Tibial artery (tissue), 4 donors: ENCODE measurements around the gene MAMDC2.
A peak's percentile ranks its signal among the peaks of the same experiment; 100 is the strongest.

Experiments
- DNase-seq, 2 donors: peaks; one replicate each; pipeline ENCODE4 v3.0.0-alpha.2; 2019
- H3K27ac ChIP-seq, 2 donors: fragments of 200-600 bp; sonication (generic) in 1 of 2; 1 replicate in 1 of 2; 2 replicates in 1 of 2; pipeline ENCODE4 v1.5.1; 2018 to 2019; ENCODE audit warnings: mild to moderate bottlenecking in 1 of 2
- H3K27me3 ChIP-seq, 2 donors: fragments of 200-600 bp; sonication (generic) in 1 of 2; one replicate each; pipeline versions ENCODE4 v1.5.1 to v1.6.0; 2016 to 2019
- H3K36me3 ChIP-seq, 3 donors: fragments of 200-600 bp; sonication (generic) in 2 of 3; one replicate each; pipeline ENCODE4 v1.5.1; 2016 to 2019; ENCODE audit warnings: mild to moderate bottlenecking in 2 of 3
- H3K4me1 ChIP-seq, 4 donors: fragments of 200-600 bp; sonication (generic) in 2 of 4; 1 replicate in 3 of 4; 2 replicates in 1 of 4; pipeline ENCODE4 v1.5.1; 2016 to 2019
- H3K4me3 ChIP-seq, 2 donors: fragments of 200-600 bp; sonication (generic) in 1 of 2; 1 replicate in 1 of 2; 2 replicates in 1 of 2; pipeline ENCODE4 v1.5.1; 2018 to 2019; ENCODE audit warnings: mild to moderate bottlenecking in 2 of 2
- H3K9me3 ChIP-seq, 3 donors: fragments of 200-600 bp; sonication (generic) in 1 of 3; one replicate each; pipeline ENCODE4 v1.5.1; 2016 to 2019
- intact Hi-C: fragments of 100-400 bp; cut with DNase I; formaldehyde crosslinking; loops from one replicate; pipeline ENCODE4 v1.15.0; 2023; ENCODE audit warnings: low total_unique reads
- TF ChIP-seq, protein P1 (sequence below), 2 experiments: fragments of 200-600 bp in 1 of 2; fragments of 450-650 bp in 1 of 2; IDR thresholded peaks; one replicate each; pipeline ENCODE4 v1.5.1; 2017 to 2019; ENCODE audit warnings: antibody characterized with exemption in 2 of 2, mild to moderate bottlenecking in 1 of 2, moderate library complexity in 1 of 2

Gene MAMDC2

DNA sequence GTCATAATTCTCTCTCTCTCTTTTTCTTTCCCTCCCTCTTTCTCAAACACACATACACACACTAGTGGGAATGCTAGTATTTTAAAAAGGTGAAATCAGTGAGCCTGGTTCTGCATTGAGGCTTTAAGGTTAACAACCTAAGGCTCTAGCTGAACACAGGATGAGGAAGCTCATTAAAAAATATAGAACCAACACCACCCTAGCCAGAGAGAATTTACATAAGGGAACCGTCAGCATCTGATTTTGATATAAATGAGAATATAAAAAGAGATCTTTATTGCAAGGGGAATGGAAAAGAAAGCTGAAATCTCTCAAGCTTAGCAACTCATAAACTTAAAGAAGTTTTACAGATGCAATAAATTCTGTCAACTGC is 100.5 kb downstream of the MAMDC2 start:
- intact Hi-C loops, result no loop called here
- Histone ChIP-seq H3K27ac (no peak overlapping the region), H3K27me3 (no peaks in the 10 kb centered on the region), H3K4me3 (no peak overlapping the region), H3K36me3 (peaks cover 56 to 75% (median 56%) of the 10 kb centered on the region in 3 donors), H3K9me3 (no peaks in the 10 kb centered on the region), H3K4me1 (no peaks in the 10 kb centered on the region)
- no peak for DNase-seq
- TF ChIP-seq, protein P1, sequence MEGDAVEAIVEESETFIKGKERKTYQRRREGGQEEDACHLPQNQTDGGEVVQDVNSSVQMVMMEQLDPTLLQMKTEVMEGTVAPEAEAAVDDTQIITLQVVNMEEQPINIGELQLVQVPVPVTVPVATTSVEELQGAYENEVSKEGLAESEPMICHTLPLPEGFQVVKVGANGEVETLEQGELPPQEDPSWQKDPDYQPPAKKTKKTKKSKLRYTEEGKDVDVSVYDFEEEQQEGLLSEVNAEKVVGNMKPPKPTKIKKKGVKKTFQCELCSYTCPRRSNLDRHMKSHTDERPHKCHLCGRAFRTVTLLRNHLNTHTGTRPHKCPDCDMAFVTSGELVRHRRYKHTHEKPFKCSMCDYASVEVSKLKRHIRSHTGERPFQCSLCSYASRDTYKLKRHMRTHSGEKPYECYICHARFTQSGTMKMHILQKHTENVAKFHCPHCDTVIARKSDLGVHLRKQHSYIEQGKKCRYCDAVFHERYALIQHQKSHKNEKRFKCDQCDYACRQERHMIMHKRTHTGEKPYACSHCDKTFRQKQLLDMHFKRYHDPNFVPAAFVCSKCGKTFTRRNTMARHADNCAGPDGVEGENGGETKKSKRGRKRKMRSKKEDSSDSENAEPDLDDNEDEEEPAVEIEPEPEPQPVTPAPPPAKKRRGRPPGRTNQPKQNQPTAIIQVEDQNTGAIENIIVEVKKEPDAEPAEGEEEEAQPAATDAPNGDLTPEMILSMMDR (IDR thresholded peaks at IDR 0.05), result no peak

DNA sequence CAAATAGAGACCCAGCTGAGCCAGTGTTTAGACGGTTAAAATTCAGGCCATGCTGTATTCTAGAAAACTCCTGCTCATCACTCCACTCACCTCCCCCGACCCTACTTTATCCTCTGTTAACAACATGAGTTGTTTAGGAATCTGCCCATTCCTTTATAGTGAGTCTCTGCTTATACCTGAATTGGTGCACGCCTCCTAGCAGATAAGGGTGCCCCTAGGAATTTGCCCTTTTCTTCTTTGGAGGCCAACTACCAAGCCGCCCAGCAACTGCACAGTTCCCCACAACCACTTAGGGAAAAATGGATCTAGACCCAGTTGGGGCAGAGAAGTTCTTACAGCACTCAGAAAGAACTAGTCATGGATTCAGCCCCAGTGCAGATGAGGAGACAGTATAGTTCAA is 102.3 kb downstream of the MAMDC2 start:
- DNase-seq, result no peak
- Histone ChIP-seq H3K4me3 (no peak overlapping the region), H3K9me3 (no peaks in the 10 kb centered on the region), H3K36me3 (peaks cover 47 to 64% (median 47%) of the 10 kb centered on the region in 3 donors), H3K27ac (no peak overlapping the region), H3K4me1 (no peaks in the 10 kb centered on the region), H3K27me3 (no peaks in the 10 kb centered on the region)
- intact Hi-C loops, result no loop called here
- TF ChIP-seq, protein P1 (IDR thresholded peaks at IDR 0.05), result no peak

DNA sequence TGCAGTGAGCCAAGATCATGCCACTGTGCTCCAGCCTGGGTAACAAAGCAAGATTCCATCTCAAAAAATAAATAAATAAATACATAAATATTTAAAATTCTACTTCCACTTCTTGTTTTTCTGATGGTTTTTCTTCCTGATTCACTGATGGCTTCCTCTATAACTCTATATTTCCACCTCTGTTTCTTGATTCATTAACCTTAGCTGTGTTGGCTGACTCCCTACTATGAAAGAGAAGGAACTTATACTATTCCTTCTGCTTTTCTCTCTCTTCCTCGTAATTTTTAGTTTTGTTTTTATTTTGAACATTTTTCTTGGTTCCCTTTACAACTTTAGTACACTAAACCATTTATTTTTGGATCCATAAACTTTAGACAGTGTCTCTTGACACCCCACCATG is 103.5 kb downstream of the MAMDC2 start:
- Histone ChIP-seq H3K36me3 (peaks cover 35 to 55% (median 43%) of the 10 kb centered on the region in 3 donors), H3K4me3 (no peak overlapping the region), H3K9me3 (no peaks in the 10 kb centered on the region), H3K27ac (no peak overlapping the region), H3K27me3 (no peaks in the 10 kb centered on the region), H3K4me1 (peaks cover 0 to 8% (median 1%) of the 10 kb centered on the region in 4 donors)
- intact Hi-C loops, result no loop called here
- no peak for DNase-seq
- TF ChIP-seq, protein P1 (IDR thresholded peaks at IDR 0.05), result no peak

DNA sequence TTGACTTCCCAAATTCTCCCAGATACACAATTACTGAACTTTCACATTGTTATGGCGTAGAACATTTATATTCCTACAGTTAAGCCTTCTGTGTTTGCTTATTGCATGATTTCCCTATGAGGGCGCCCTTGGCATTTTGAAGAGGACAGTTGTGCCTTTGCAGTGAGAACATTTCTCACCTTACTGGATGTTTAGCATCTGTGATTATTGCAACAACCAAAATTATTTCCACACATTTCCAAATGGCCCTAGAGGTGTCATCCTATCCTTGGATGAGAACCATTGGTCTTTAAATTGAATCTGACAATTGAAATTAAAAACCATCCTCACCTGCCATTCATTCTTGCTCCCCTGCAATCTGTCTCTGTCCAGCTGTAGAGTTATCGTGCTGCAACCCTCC is 104.0 kb downstream of the MAMDC2 start:
- DNase-seq, result no peak
- intact Hi-C loops, result no loop called here
- peaks cover 0 to 13% (median 5%) of the 10 kb centered on the region in 4 donors for H3K4me1 ChIP-seq
- H3K9me3 ChIP-seq, result no peaks in the 10 kb centered on the region
- H3K36me3 ChIP-seq, result peaks cover 34 to 55% (median 43%) of the 10 kb centered on the region in 3 donors
- H3K27me3 ChIP-seq, result no peaks in the 10 kb centered on the region
- H3K4me3 ChIP-seq, result no peak overlapping the region
- TF ChIP-seq, protein P1 (IDR thresholded peaks at IDR 0.05), result no peak
- no peak overlapping the region for H3K27ac ChIP-seq

GRCh38 chr9:70152350-70152749 is 108.7 kb downstream of the MAMDC2 start:
- intact Hi-C loops, result no loop called here
- Histone ChIP-seq H3K27me3 (no peaks in the 10 kb centered on the region), H3K4me3 (no peak overlapping the region), H3K36me3 (peaks cover 13 to 19% (median 13%) of the 10 kb centered on the region in 3 donors), H3K4me1 (peaks cover 0 to 25% (median 6%) of the 10 kb centered on the region in 4 donors), H3K27ac (peak overlapping the region in 1 of 2 donors; percentile 30), H3K9me3 (no peaks in the 10 kb centered on the region)
- DNase-seq, result no peak
- TF ChIP-seq, protein P1 (IDR thresholded peaks at IDR 0.05), result no peak

GRCh38 chr9:70156729-70157128 is 113.1 kb downstream of the MAMDC2 start:
- Histone ChIP-seq H3K9me3 (no peaks in the 10 kb centered on the region), H3K27me3 (no peaks in the 10 kb centered on the region), H3K36me3 (peaks cover 8 to 10% (median 9%) of the 10 kb centered on the region in 3 donors), H3K4me1 (peaks cover 0 to 49% (median 17%) of the 10 kb centered on the region in 4 donors), H3K27ac (no peak overlapping the region), H3K4me3 (no peak overlapping the region)
- intact Hi-C loops, result no loop called here
- TF ChIP-seq, protein P1 (IDR thresholded peaks at IDR 0.05), result no peak
- DNase-seq, result no peak
